A549 (cell line): Measurements from ENCODE around the gene WEE2.

Experiments
- EHF ChIP-seq: fragments of 250-450 bp; sonication (Bioruptor Pico); IDR thresholded peaks from 2 replicates; pipeline ENCODE4 v1.5.0; 2020; ENCODE audit warnings: mild to moderate bottlenecking
- ZFP36 ChIP-seq: fragments of 450-650 bp; IDR thresholded peaks from 2 replicates; pipeline ENCODE4 v1.6.1; 2014; ENCODE audit warnings: borderline replicate concordance; ENCODE audit not compliant: partially characterized antibody

DNA sequence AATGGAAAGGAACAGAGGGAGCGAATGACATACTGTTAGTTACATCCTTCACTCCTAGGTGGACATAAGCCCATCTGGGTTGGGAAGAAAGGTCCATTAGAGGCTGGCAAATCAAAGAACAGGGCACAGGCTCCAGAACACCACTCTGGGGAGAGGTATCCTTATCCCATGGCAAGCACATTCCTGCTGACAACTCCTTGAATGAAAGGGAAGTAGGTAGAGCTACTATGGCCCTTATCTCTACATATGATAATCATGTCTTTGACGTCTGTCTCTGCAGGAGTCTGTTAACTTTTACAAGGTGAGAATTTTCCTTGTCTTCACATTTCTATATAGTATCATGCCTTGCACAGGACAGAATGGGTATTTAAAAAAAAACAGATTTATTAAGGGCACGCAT lies 16.6 kb upstream of the WEE2 start:
- TF ChIP-seq ZFP36 (no peak), EHF (CRISPR knock-in tag) (no peak)
